ENCODE data around the gene KNSTRN. TPM values are rescaled to one million over a fixed set of nuclear protein-coding genes. Genes with fewer than 3 reads are reported as not detected.

KNSTRN gene
- total RNA-seq, 2 donors from 2014 or later, result 2.2 to 4.9 TPM

DNA sequence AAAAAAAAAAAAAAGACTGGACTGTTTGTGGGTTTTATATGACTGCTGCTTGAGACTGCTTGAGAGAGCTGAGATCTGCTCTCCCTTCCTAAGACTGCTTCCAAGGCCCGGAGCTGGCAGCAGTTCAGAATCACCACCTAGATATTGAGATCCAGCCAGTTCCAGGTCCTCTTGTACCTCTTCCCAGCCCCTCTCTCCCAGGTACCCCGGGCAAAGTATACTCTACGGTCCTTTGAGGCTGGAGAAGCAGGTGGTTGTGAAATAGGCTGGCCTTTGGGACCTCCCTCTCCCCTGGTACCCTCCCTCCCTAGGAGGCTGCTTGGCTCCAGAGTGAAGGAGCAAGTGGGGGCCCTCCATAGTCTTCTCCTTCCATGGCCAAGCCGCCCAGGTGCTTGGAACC is 45.7 kb downstream of the KNSTRN start:
- Mint-ChIP-seq H3K27ac (no peak overlapping the region), H3K36me3 (ENCODE audit: low read depth) (peaks cover 4% of the 10 kb centered on the region), H3K4me1 (peaks cover 3% of the 10 kb centered on the region), H3K27me3 (peaks cover 5% of the 10 kb centered on the region), H3K4me3 (no peak overlapping the region)
- DNase-seq, result no peak
- ATAC-seq, result no peak
- no peaks in the 10 kb centered on the region for H3K9me3 ChIP-seq (ENCODE audit: control insufficient read depth, low read length, poor library complexity, severe bottlenecking)

DNA sequence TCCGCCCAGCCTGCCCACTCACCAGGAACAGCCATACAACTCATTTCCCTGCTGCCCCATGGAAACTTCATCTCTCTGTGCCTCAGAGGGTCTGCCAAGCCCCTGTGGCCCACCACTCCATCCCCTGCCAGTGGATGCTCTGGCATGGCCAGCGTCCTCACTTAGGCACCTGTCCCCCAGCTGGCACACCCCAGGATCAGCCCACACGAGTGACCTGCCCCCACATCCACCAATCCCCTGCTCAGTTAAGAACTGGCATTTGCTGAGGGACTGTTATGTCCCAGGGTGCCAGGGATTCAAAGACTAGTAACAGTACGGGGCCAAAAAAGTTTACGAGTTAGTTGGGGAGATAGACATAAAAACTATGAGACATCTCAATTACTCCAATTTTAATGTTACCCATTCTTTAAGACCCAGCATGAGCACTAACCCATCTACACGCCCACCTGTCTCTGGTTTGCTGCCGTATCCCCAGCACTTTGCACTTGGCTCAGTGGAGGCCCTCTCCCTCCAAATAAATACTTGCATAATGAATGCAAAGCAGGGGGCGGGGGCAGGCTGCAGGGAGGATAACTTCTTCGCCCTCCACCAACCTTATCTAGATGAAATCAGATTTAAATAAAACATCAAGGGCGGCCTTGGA is 46.7 kb downstream of the KNSTRN start:
- no peak for ATAC-seq

DNA sequence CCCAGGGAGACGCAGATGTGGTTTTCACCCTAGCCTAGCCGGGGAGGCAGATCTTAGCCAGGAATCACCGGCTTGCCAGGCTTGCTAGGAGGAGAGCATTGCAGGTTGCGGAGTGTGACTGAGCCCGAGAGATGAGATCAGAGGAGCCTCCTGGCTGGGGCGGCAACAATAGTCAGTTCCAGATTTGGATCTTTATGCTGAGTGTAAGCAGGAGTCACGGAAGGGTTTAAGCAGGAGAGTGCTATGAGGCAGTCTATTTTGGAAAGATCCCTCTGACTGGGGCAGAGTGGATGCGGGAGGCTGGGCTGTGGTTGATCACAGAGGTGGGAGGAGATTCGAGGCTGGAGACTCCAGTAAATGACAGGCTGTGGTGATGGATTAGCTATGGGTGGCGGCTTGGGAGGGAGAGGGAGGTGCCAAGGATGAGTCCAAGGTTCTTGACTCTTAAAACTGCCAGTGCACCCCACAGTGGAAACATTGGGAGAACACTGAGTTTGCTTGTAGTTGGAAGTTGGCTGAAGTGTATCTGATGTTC is 47.8 kb downstream of the KNSTRN start:
- H3K27ac Mint-ChIP-seq, result no peak overlapping the region
- no peak for ATAC-seq

More for the DNA sequence above, 46.7 kb downstream of the KNSTRN start:
- no peak overlapping the region for H3K4me3 Mint-ChIP-seq
- H3K9me3 ChIP-seq (ENCODE audit: control insufficient read depth, low read length, poor library complexity, severe bottlenecking), result no peaks in the 10 kb centered on the region
- peaks cover 5% of the 10 kb centered on the region for H3K27me3 Mint-ChIP-seq
- H3K4me1 Mint-ChIP-seq, result peaks cover 3% of the 10 kb centered on the region
- H3K27ac Mint-ChIP-seq, result no peak overlapping the region
- peaks cover 3% of the 10 kb centered on the region for H3K36me3 Mint-ChIP-seq (ENCODE audit: low read depth)
- DNase-seq, result no peak

DNA sequence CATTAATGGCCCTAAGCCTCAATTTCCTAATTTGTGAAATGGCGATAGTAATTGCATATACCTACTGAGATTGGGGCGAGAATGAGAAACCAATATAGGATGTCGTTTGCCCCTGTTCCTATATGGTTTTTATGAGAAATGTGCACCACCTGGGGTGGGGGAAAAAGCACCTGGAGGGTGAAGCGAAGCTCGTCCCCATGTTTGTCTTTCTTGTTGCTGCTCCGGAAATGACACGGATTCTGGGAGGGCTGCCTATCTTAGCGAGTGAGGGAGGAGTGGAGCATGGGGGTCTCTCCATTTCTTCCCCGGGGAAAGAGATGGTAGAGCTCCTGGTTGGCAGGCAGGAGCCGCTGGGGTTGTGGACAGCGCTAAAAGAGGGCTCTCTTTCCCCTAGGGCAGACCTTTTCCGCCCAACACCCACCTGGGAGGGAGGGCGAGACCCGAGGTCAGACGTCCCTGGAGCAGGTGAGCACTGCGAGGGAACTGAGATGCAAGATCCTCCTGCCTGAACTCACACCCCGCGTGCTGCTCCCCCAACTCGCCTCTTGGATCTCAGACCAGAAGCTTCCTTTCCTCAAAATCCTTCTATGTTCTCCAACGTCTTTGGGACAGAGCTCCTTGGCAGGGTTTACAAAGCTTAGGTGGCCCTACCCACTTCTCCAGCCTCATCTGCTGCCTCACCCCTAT is 52.6 kb downstream of the KNSTRN start:
- Mint-ChIP-seq H3K4me1 (peaks cover 29% of the 10 kb centered on the region), H3K27ac (no peak overlapping the region), H3K27me3 (peaks cover 19% of the 10 kb centered on the region), H3K4me3 (peak overlapping the region; percentile 77), H3K36me3 (ENCODE audit: low read depth) (no peaks in the 10 kb centered on the region)
- DNase-seq (no peak), ATAC-seq (no peak)
- no peaks in the 10 kb centered on the region for H3K9me3 ChIP-seq (ENCODE audit: control insufficient read depth, low read length, poor library complexity, severe bottlenecking)

More for the DNA sequence above, 47.8 kb downstream of the KNSTRN start:
- peaks cover 3% of the 10 kb centered on the region for H3K4me1 Mint-ChIP-seq
- no peak for DNase-seq
- no peaks in the 10 kb centered on the region for H3K9me3 ChIP-seq (ENCODE audit: control insufficient read depth, low read length, poor library complexity, severe bottlenecking)
- no peak overlapping the region for H3K4me3 Mint-ChIP-seq
- peaks cover 5% of the 10 kb centered on the region for H3K27me3 Mint-ChIP-seq
- H3K36me3 Mint-ChIP-seq (ENCODE audit: low read depth), result no peaks in the 10 kb centered on the region

DNA sequence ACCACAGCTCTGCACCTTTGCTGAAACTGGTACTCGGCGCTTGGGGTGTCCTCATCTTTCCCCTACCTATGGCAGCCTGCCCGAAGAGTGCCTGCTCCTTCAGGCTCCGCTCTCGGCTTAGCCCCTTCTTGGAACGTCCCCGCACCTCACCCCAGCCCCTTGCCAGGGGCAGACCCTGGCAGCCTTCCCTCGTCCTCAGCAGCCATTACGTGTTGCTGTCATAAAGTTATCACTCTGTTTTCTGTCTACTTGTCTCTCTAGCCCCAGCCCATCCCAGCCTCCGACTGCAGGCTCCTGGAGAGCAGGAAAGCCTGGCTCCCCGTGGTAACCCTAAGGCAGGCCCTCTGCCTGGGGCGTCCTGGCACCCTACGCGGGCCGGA is 53.2 kb downstream of the KNSTRN start:
- no peak overlapping the region for H3K27ac Mint-ChIP-seq
- DNase-seq (no peak), ATAC-seq (no peak)
- no peaks in the 10 kb centered on the region for H3K9me3 ChIP-seq (ENCODE audit: control insufficient read depth, low read length, poor library complexity, severe bottlenecking)
- H3K4me1 Mint-ChIP-seq, result peaks cover 31% of the 10 kb centered on the region
- H3K27me3 Mint-ChIP-seq, result peaks cover 18% of the 10 kb centered on the region
- H3K4me3 Mint-ChIP-seq, result peak overlapping the region; percentile 77
- H3K36me3 Mint-ChIP-seq (ENCODE audit: low read depth), result no peaks in the 10 kb centered on the region

DNA sequence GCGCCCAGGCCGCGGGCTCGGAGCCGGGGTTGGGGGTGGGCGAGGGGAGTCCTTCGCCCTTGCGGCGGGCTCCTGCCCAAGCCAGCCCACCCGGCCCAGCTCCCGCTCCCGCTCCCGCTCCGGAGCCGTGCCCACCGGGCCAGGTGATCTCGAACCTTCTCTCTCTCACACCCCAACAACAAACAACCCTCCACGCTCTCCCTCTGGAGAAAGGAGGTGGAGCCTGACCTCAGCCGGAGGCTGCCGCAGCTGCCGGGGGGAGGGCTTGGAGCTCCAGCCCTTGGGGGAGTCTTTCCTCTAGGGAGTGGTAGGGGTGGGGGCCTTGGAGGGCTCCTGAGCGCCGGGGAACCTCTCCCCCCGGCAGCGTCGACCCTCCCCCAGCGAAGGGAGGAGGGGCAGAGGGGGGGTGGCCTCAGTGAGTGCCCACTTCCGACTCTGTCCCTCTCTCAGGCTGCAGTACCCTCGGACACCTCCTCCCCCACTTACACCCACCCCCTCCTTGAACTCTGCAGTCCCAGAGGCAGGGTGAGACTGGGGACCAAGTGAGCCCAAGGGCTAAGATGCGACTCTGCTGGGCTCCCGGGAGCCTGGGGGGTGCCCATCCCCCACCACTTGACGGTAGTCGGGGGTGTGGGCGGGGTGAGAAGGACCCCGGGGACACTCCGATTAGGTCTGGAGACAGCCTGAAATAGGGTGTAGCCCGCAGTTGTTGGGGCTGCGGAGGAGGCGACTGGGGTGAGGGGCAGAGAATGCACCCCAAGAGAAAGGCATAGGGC is 53.8 kb downstream of the KNSTRN start:
- peak overlapping the region; percentile 87 for H3K4me3 Mint-ChIP-seq
- H3K9me3 ChIP-seq (ENCODE audit: control insufficient read depth, low read length, poor library complexity, severe bottlenecking), result no peaks in the 10 kb centered on the region
- DNase-seq, result no peak

DNA sequence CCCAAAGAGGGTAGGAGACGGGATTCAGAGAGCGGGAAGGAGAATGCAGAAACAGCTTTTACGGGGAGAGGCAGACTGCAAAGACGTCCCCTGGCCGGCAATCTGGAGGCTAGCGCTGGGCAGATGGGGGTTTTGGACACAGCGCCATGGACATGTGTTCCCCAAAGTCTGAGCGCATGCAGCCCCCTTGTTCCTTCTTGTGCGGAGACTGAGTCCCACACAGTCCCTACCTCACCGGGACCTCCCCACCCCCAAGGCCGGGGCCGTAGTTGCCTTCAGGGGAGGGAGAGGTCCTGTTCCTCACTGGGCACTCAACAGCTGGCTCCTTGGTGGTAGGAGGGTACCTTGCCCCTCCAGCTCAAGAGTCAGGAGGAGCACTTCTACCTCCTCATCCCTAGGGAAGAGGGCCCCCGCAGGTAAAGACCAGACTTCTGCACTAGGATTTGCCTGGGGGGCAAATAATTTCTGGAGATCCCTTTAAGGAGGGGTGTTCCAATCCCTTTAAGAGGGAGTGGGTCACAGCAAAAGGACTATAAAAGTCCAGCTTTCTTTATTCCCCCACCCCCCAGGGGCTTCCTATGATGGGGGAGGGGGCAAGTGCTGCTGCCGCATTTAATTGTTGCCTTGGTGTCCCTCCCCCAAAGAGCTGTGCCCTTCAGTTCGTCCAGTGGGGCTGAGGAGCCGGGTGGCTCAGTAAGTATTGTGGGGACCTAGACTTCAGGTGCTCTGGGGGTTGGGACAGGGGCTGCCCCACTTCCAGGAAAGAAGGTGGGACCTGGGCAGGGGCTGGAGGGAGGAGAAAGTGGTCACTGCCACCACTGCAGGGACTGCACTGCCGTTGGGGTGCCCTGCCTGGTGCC is 54.6 kb downstream of the KNSTRN start:
- peaks cover 18% of the 10 kb centered on the region for H3K27me3 Mint-ChIP-seq
- H3K4me3 Mint-ChIP-seq, result peak overlapping the region; percentile 87
- ATAC-seq (no peak), DNase-seq (no peak)
- H3K4me1 Mint-ChIP-seq, result peaks cover 31% of the 10 kb centered on the region
- H3K27ac Mint-ChIP-seq, result no peak overlapping the region
- H3K36me3 Mint-ChIP-seq (ENCODE audit: low read depth), result no peaks in the 10 kb centered on the region
- H3K9me3 ChIP-seq (ENCODE audit: control insufficient read depth, low read length, poor library complexity, severe bottlenecking), result no peaks in the 10 kb centered on the region

More for the DNA sequence above, 53.8 kb downstream of the KNSTRN start:
- Mint-ChIP-seq H3K4me1 (peaks cover 31% of the 10 kb centered on the region), H3K27ac (no peak overlapping the region), H3K36me3 (ENCODE audit: low read depth) (no peaks in the 10 kb centered on the region), H3K27me3 (peaks cover 18% of the 10 kb centered on the region)
- ATAC-seq, result no peak

DNA sequence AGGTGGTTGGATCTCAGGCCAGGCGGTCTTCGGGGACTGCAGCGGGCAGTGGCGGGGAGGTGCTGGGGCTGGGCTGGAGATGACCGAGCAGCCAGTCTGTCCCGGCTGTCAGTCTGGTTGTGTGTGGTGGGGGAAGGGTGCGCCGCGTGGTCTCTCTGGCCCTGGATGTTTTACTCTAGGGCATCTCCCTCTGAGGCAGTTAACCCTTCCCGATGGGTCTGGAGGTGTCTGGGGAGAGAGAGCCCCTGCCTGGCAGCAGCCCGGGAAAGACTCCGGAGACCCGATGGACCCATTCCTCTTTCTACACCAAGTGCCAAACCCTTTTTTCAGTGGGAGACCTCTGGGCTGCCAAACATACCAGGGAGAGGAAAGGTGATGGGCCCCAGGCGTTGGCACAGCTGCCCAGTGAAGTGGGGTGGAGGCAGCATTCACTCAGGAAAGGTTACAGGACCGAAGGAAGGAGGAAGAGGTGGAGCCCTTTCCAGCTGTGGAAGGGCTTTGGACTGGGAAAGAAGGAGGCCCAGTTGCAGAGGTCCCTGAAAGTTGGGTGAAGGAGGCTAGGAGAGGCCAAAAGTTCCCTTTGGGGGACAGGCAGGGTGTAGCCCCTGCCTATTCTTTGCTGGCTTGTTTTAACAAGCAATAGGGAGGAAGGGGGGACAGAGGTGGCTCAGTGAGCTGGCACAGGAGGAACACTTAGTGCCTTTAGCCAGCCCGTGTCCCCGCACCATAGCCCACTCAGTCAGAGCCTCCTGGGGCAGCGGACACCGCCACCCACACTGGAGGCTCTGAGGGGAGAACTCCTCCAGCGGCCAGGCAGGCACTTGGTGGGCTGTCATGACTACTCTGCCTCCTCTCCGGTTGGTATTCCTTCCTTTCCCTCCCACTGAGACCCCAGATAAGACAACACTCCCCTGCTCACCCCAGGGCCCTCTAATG is 55.5 kb downstream of the KNSTRN start:
- Mint-ChIP-seq H3K27me3 (peaks cover 18% of the 10 kb centered on the region), H3K4me1 (peaks cover 38% of the 10 kb centered on the region), H3K36me3 (ENCODE audit: low read depth) (no peaks in the 10 kb centered on the region), H3K27ac (no peak overlapping the region), H3K4me3 (peak overlapping the region; percentile 60)
- DNase-seq, result no peak
- ATAC-seq, result no peak
- H3K9me3 ChIP-seq (ENCODE audit: control insufficient read depth, low read length, poor library complexity, severe bottlenecking), result no peaks in the 10 kb centered on the region

DNA sequence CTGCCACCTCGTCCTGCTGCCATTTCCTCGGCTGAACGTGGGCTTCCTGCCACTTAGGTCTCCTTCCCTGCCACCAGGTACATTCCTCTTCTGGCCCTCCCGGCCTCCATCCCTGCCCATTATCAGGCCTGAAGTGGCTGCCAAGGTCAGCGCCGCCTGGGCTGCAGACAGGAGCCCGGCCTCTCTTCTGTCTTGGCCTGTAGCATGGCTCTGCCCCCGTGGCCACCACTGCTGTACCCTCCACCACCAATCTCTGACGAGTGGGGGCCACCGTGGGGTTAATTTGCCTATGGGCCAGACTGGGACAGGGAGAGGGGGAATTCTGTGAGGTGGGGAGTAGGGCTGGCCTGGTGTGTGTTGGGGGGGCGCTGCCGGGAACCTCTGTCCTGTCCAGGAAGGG is 56.2 kb downstream of the KNSTRN start:
- DNase-seq (no peak), ATAC-seq (no peak)
- H3K27ac Mint-ChIP-seq, result no peak overlapping the region
- no peaks in the 10 kb centered on the region for H3K9me3 ChIP-seq (ENCODE audit: control insufficient read depth, low read length, poor library complexity, severe bottlenecking)
- peaks cover 45% of the 10 kb centered on the region for H3K4me1 Mint-ChIP-seq
- peaks cover 18% of the 10 kb centered on the region for H3K27me3 Mint-ChIP-seq
- H3K4me3 Mint-ChIP-seq, result peak overlapping the region; percentile 50
- H3K36me3 Mint-ChIP-seq (ENCODE audit: low read depth), result peaks cover 1% of the 10 kb centered on the region

DNA sequence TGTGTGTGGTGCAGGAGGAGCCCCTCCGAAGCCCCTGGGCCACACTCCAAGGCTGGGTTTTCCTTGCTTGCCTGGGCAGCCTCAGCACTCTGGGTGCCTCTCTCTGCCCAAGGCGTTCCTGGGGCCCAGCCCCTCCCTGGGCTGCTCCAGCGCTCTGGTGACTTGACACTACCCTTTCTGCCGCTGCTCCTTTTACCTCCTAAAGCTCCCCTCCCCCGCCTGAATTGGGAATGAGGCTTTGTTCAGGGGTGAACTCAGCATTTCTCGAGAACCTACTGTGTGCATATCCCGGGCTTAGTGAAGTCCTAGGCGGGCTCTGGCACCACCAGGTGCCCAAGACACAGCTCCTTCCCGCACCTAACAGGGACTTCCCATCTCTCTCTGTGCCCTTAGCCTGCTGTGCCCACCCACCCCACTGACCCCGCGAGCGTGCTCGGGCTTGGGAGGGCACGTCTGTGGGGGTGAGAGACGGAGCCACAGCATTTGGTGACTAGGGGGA is 57.0 kb downstream of the KNSTRN start:
- H3K27me3 Mint-ChIP-seq, result peaks cover 18% of the 10 kb centered on the region
- peak overlapping the region; percentile 92 for H3K27ac Mint-ChIP-seq
- H3K4me1 Mint-ChIP-seq, result peaks cover 53% of the 10 kb centered on the region
- peak overlapping the region; percentile 98 for H3K4me3 Mint-ChIP-seq
- H3K36me3 Mint-ChIP-seq (ENCODE audit: low read depth), result peaks cover 4% of the 10 kb centered on the region
- ATAC-seq (no peak), DNase-seq (no peak)
- no peaks in the 10 kb centered on the region for H3K9me3 ChIP-seq (ENCODE audit: control insufficient read depth, low read length, poor library complexity, severe bottlenecking)

DNA sequence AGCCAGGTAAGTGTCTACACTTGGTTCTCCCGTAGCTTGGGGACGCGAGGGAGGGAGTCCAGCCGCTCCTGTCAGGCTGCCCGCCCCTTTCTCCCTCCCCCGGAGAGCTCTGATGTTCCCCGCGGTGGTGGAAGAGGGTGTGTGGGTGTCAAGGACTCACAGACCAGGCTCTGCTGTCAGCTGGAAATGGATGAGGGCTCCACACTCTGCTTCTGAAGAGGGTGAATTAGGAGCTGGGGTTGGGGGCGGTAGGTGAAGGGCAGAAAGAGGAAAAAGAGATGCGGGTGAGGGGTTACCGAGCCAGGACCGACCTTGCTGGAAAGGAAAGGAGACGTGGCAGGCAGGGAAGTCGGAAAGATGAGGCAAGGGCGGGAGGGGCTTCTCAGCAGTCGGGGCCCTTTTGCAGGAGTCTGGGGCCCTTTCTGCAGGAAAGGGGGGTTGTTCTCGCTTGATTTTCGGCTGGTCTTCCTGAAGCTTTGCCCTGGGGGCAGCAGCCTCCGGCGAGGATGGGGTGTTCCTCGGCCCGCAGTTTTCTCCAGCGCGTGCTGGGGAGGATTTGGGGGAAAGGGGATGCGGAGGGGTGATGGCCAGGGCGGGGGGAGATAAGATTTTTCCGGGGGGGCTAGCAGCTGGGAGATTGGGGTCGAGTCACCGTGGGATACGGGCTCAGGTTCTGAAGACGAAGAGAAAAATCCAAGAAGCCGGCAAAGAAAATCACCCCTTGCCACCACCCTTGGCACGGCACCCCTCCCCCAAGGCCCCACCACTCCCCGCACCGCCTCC is 57.6 kb downstream of the KNSTRN start:
- no peaks in the 10 kb centered on the region for H3K9me3 ChIP-seq (ENCODE audit: control insufficient read depth, low read length, poor library complexity, severe bottlenecking)
- Mint-ChIP-seq H3K27me3 (peaks cover 18% of the 10 kb centered on the region), H3K27ac (peak overlapping the region; percentile 92), H3K36me3 (ENCODE audit: low read depth) (peaks cover 4% of the 10 kb centered on the region), H3K4me3 (peak overlapping the region; percentile 98), H3K4me1 (peaks cover 54% of the 10 kb centered on the region)
- ATAC-seq (no peak), DNase-seq (no peak)
